GM19455 (cell line): ENCODE data around the gene YPEL5.

ENCODE experiments used
- ATAC-seq: cut with Tn5 transposase; IDR thresholded peaks from one replicate; pipeline ENCODE4 v1.9.1; 2021; ENCODE audit not compliant: unreplicated experiment

YPEL5 gene

GRCh38 chr2:30201990-30202389, 55.2 kb downstream of the YPEL5 start:
- no peak for ATAC-seq

- ATAC-seq, result no peak
These were observed 56.3 kb downstream of the YPEL5 start for GRCh38 chr2:30203156-30203555.

- ATAC-seq, result no peak
These were observed 57.5 kb downstream of the YPEL5 start for GRCh38 chr2:30204281-30204680.

GRCh38 chr2:30205456-30205855, 58.6 kb downstream of the YPEL5 start:
- ATAC-seq, result no peak

- ATAC-seq, result no peak
These were observed 59.9 kb downstream of the YPEL5 start for GRCh38 chr2:30206461-30207430.

GRCh38 chr2:30208453-30208852, 61.6 kb downstream of the YPEL5 start:
- ATAC-seq, result no peak

GRCh38 chr2:30209227-30209626, 62.4 kb downstream of the YPEL5 start:
- ATAC-seq, result no peak
